ENCODE data around the gene SRXN1.

The SRXN1 gene

GRCh38 chr20:598133-598850 lies 54.7 kb downstream of the SRXN1 start:
- no peak for FAIRE-seq
- no peak for DNase-seq (ENCODE audit: insufficient read length, low spot score)
- no peak for TF ChIP-seq CTCF (IDR thresholded peaks at IDR 0.05; ENCODE audit: insufficient read depth, missing control alignments)

GRCh38 chr20:597560-597959 lies 55.4 kb downstream of the SRXN1 start:
- FAIRE-seq (no peak), DNase-seq (ENCODE audit: insufficient read length, low spot score) (no peak)
- TF ChIP-seq CTCF (IDR thresholded peaks at IDR 0.05; ENCODE audit: insufficient read depth, missing control alignments): no peak

All from D721Med (cell line).